RWPE1 (cell line): ENCODE results near the gene SF1.

Experiments
- CTCF ChIA-PET: fragments of 350-600 bp; sonication (Branson Sonifier 250); formaldehyde crosslinking; extraction: SDS; loops from one replicate; lab custom pipeline; 2021; lab: Yijun Ruan, JAX
- POLR2A ChIA-PET: fragments of 400-600 bp; formaldehyde crosslinking; extraction: SDS; loops from one replicate; lab custom pipeline; 2020; ENCODE audit warnings: antibody characterized with exemption; ENCODE audit not compliant: low non-redundant PET; lab: Yijun Ruan, JAX
- DNase-seq: peaks from one replicate; pipeline ENCODE4 v3.0.0; 2012; ENCODE audit warnings: low spot score
- H3K27ac ChIP-seq: fragments of 450-650 bp; 2 replicates; pipeline ENCODE4 v1.5.1; 2017
- TF ChIP-seq, protein P1 (sequence below): fragments of 450-650 bp; conservative IDR thresholded peaks from 2 replicates; pipeline ENCODE4 v1.5.1; 2017; ENCODE audit warnings: low read depth, mild to moderate bottlenecking

The SF1 gene, protein sequence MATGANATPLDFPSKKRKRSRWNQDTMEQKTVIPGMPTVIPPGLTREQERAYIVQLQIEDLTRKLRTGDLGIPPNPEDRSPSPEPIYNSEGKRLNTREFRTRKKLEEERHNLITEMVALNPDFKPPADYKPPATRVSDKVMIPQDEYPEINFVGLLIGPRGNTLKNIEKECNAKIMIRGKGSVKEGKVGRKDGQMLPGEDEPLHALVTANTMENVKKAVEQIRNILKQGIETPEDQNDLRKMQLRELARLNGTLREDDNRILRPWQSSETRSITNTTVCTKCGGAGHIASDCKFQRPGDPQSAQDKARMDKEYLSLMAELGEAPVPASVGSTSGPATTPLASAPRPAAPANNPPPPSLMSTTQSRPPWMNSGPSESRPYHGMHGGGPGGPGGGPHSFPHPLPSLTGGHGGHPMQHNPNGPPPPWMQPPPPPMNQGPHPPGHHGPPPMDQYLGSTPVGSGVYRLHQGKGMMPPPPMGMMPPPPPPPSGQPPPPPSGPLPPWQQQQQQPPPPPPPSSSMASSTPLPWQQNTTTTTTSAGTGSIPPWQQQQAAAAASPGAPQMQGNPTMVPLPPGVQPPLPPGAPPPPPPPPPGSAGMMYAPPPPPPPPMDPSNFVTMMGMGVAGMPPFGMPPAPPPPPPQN

GRCh38 chr11:64778473-64779298 lies at the start of gene SF1:
SF1 (minus strand) TSS chr11:64778542; CDS start chr11:64778392, 150 bp downstream.
- peak; percentile 99 for DNase-seq
- ChIA-PET CTCF (interaction anchor here (0.7 kb wide), 1 partner anchor 9 kb away, joined by 5 read pairs; no protein-coding TSS in a partner anchor), POLR2A (interaction anchor here (0.6 kb wide), 1 partner anchor 1302 kb away, joined by 5 read pairs; no protein-coding TSS in a partner anchor)
- peak within 1 kb of the TSS; percentile 98 for H3K27ac ChIP-seq
- TF ChIP-seq, protein P1, sequence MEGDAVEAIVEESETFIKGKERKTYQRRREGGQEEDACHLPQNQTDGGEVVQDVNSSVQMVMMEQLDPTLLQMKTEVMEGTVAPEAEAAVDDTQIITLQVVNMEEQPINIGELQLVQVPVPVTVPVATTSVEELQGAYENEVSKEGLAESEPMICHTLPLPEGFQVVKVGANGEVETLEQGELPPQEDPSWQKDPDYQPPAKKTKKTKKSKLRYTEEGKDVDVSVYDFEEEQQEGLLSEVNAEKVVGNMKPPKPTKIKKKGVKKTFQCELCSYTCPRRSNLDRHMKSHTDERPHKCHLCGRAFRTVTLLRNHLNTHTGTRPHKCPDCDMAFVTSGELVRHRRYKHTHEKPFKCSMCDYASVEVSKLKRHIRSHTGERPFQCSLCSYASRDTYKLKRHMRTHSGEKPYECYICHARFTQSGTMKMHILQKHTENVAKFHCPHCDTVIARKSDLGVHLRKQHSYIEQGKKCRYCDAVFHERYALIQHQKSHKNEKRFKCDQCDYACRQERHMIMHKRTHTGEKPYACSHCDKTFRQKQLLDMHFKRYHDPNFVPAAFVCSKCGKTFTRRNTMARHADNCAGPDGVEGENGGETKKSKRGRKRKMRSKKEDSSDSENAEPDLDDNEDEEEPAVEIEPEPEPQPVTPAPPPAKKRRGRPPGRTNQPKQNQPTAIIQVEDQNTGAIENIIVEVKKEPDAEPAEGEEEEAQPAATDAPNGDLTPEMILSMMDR, result no peak

- TF ChIP-seq, protein P1, result no peak
- no peak for DNase-seq
- ChIA-PET CTCF (interaction anchor here (0.5 to 0.6 kb wide), 2 partner anchors 42 to 70 kb away, joined by 3 read pairs; no protein-coding TSS in a partner anchor), POLR2A (no interaction called here)
- H3K27ac ChIP-seq, result no peak overlapping the region; the same call in 1 of the 2 replicates
Observed at GRCh38 chr11:64827451-64827839, 49.1 kb upstream of the SF1 start.

GRCh38 chr11:64826578-64827450 lies 48.5 kb upstream of the SF1 start:
- H3K27ac ChIP-seq, result no peak overlapping the region
- ChIA-PET CTCF (no interaction called here), POLR2A (interaction anchor here (0.5 kb wide), 1 partner anchor 8 kb away, joined by 5 read pairs; no protein-coding TSS in a partner anchor)
- TF ChIP-seq, protein P1, result no peak
- no peak for DNase-seq

GRCh38 chr11:64826062-64826461 lies 47.7 kb upstream of the SF1 start:
- ChIA-PET CTCF (no interaction called here), POLR2A (no interaction called here)
- TF ChIP-seq, protein P1, result no peak
- no peak for DNase-seq
- no peak overlapping the region for H3K27ac ChIP-seq

DNA sequence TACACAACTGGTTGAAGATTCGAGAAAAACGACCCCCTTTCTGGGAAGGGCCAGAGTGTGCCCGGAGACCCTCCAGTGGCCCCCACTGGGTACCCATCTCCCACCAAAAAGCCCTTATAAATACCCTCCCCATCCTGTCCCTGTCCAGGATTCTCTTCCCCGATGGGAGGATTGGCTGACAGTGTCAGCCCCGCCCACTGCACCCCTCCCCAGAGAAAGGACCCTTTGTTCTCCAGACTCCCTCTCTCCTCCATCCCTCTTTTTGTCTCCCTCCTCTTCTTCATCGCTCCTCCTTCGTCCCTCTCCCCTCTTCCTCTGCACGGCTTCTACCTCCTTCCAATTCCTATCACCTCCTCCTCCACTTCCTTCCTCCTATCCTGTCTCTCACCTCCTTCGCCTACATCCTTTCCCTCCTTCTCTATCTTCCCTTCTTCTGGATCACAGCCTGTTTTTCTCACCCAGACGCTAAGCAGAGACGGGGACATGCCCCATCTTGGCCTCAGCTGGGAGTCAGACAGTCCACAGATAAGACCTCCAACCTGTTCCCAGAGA lies 45.3 kb upstream of the SF1 start:
- DNase-seq, result no peak
- CTCF ChIA-PET, result no interaction called here
- POLR2A ChIA-PET, result no interaction called here
- H3K27ac ChIP-seq, result no peak overlapping the region
- TF ChIP-seq, protein P1, result no peak
